ENCODE results near the gene TMED10.
A peak's percentile ranks its signal among the peaks of the same experiment; 100 is the strongest.

GRCh38 chr14:75126679-75127473 is 49.5 kb downstream of the TMED10 start, which contains the start of gene NEK9:
- TF ChIP-seq CTCF (CRISPR knock-in tag; IDR thresholded peaks at IDR 0.05): no peak
- peak; percentile 86 for TF ChIP-seq POLR2AphosphoS5 (IDR thresholded peaks at IDR 0.05; ENCODE audit: low read depth, low read length)
- TF ChIP-seq REST (IDR thresholded peaks at IDR 0.05; ENCODE audit: borderline replicate concordance in 1 of 2, low read depth in 1 of 2, low read length in 2 of 2): peak in 1 of 2 experiments; percentile 17; a peak in 1 of 4 replicates
- peak; percentile 20 for TF ChIP-seq XRCC5 (optimal IDR thresholded peaks at IDR 0.05; ENCODE audit: low read length)
- no peak for TF ChIP-seq MBNL3 (CRISPR knock-in tag; conservative IDR thresholded peaks at IDR 0.05)
- peak; percentile 84 for TF ChIP-seq RNF2 (conservative IDR thresholded peaks at IDR 0.05; ENCODE audit: low read depth)
- no peak for TF ChIP-seq ZNF577 (CRISPR knock-in tag; IDR thresholded peaks at IDR 0.05; ENCODE audit: borderline replicate concordance, low read depth)
- no peak for TF ChIP-seq EP300 (IDR thresholded peaks at IDR 0.05; ENCODE audit: low read depth in 2 of 2, low read length in 2 of 2)
- no peak; the same call in none of the 2 replicates for TF ChIP-seq EP300 (CRISPR knock-in tag; IDR thresholded peaks at IDR 0.05; ENCODE audit: borderline replicate concordance)
